ENCODE data around the gene CFAP119.

Gene CFAP119

GRCh38 chr16:30775392-30776188 lies 13.7 kb upstream of the CFAP119 start:
- Histone ChIP-seq H3K27ac (ENCODE audit: poor library complexity, severe bottlenecking) (peak overlapping the region; percentile 81), H3K4me3 (ENCODE audit: severe bottlenecking) (peak overlapping the region; percentile 50), H3K36me3 (ENCODE audit: low read depth) (peaks cover 18% of the 10 kb centered on the region), H3K4me1 (ENCODE audit: insufficient read depth, poor library complexity, severe bottlenecking) (peaks cover 5% of the 10 kb centered on the region), H3K9me3 (ENCODE audit: severe bottlenecking) (no peaks in the 10 kb centered on the region), H3K27me3 (ENCODE audit: insufficient read depth, poor library complexity, severe bottlenecking) (no peaks in the 10 kb centered on the region)
- ATAC-seq (ENCODE audit: low read depth) (peak; percentile 83), DNase-seq (ENCODE audit: low spot score) (peak; percentile 83)
- no peak for TF ChIP-seq CTCF (IDR thresholded peaks at IDR 0.05; ENCODE audit: poor library complexity, severe bottlenecking)

GRCh38 chr16:30775131-30775391 lies 13.2 kb upstream of the CFAP119 start:
- TF ChIP-seq CTCF (IDR thresholded peaks at IDR 0.05; ENCODE audit: poor library complexity, severe bottlenecking) = no peak
- peaks cover 24% of the 10 kb centered on the region for H3K36me3 ChIP-seq (ENCODE audit: low read depth)

GRCh38 chr16:30774367-30775130 lies 12.7 kb upstream of the CFAP119 start:
- H3K27ac ChIP-seq (ENCODE audit: poor library complexity, severe bottlenecking) = peak overlapping the region; percentile 81
- ATAC-seq (ENCODE audit: low read depth) (peak; percentile 3; the same call in 2 of the 3 replicates), DNase-seq (ENCODE audit: low spot score) (no peak)
- TF ChIP-seq CTCF (IDR thresholded peaks at IDR 0.05; ENCODE audit: poor library complexity, severe bottlenecking) = no peak
- H3K4me3 ChIP-seq (ENCODE audit: severe bottlenecking) = no peak overlapping the region
- H3K9me3 ChIP-seq (ENCODE audit: severe bottlenecking) = no peaks in the 10 kb centered on the region
- H3K36me3 ChIP-seq (ENCODE audit: low read depth) = peaks cover 29% of the 10 kb centered on the region
- H3K4me1 ChIP-seq (ENCODE audit: insufficient read depth, poor library complexity, severe bottlenecking) = peaks cover 5% of the 10 kb centered on the region
- no peaks in the 10 kb centered on the region for H3K27me3 ChIP-seq (ENCODE audit: insufficient read depth, poor library complexity, severe bottlenecking)

More at GRCh38 chr16:30775131-30775391, 13.2 kb upstream of the CFAP119 start:
- Histone ChIP-seq H3K4me1 (ENCODE audit: insufficient read depth, poor library complexity, severe bottlenecking) (peaks cover 5% of the 10 kb centered on the region), H3K27ac (ENCODE audit: poor library complexity, severe bottlenecking) (peak overlapping the region; percentile 81), H3K27me3 (ENCODE audit: insufficient read depth, poor library complexity, severe bottlenecking) (no peaks in the 10 kb centered on the region), H3K4me3 (ENCODE audit: severe bottlenecking) (peak overlapping the region; percentile 50), H3K9me3 (ENCODE audit: severe bottlenecking) (no peaks in the 10 kb centered on the region)
- DNase-seq (ENCODE audit: low spot score) = no peak
- no peak for ATAC-seq (ENCODE audit: low read depth)

GRCh38 chr16:30773826-30774225 lies 12.0 kb upstream of the CFAP119 start:
- Histone ChIP-seq H3K4me1 (ENCODE audit: insufficient read depth, poor library complexity, severe bottlenecking) (peaks cover 5% of the 10 kb centered on the region), H3K9me3 (ENCODE audit: severe bottlenecking) (no peaks in the 10 kb centered on the region), H3K27me3 (ENCODE audit: insufficient read depth, poor library complexity, severe bottlenecking) (no peaks in the 10 kb centered on the region), H3K4me3 (ENCODE audit: severe bottlenecking) (no peak overlapping the region), H3K36me3 (ENCODE audit: low read depth) (peaks cover 36% of the 10 kb centered on the region), H3K27ac (ENCODE audit: poor library complexity, severe bottlenecking) (no peak overlapping the region)
- TF ChIP-seq CTCF (IDR thresholded peaks at IDR 0.05; ENCODE audit: poor library complexity, severe bottlenecking) = no peak
- ATAC-seq (ENCODE audit: low read depth) (no peak), DNase-seq (ENCODE audit: low spot score) (peak; percentile 51)
